ENCODE measurements around the gene ZNF280D.

DNA sequence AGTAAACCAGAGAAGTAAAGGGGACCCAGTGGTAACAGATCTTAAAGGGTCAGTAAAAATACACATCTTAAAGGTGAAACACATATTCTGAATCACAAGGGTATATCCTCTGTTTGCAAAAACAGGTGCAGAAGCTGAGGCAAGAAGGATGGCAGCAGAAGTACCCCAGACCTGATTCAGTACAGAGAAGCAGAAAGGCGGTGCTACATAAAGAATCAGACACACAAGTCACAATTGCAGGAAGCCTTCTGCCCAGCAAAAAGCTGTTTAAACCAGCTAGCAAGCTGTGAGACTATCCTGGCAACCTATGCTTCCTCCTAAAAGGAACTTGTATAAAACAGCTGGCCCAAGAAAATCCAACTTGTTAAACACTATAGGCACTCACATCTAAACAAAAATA lies 49.4 kb downstream of the ZNF280D start:
- no peak for TF ChIP-seq YY1 (IDR thresholded peaks at IDR 0.05; ENCODE audit: insufficient read depth, insufficient read length)
- no peak for TF ChIP-seq ZNF274 (IDR thresholded peaks at IDR 0.05; ENCODE audit: low read depth, low read length)
- TF ChIP-seq SUZ12 (IDR thresholded peaks at IDR 0.05; ENCODE audit: extremely low read depth, insufficient read depth, insufficient read length): no peak
